GM19397 (cell line): ENCODE data around the gene SAMD3.
"Not testable (repeated sequence)": the region's sequence is repeated elsewhere in the genome, so short reads cannot be mapped to it uniquely, and the experiment has no call there.

Experiments used
- ATAC-seq: cut with Tn5 transposase; IDR thresholded peaks from one replicate; pipeline ENCODE4 v1.9.1; 2021; ENCODE audit warnings: mild to moderate bottlenecking, moderate library complexity; ENCODE audit not compliant: unreplicated experiment

SAMD3 gene

GRCh38 chr6:130138116-130138908, 84.4 kb downstream of the SAMD3 start:
- ATAC-seq, result peak; percentile 64

DNA sequence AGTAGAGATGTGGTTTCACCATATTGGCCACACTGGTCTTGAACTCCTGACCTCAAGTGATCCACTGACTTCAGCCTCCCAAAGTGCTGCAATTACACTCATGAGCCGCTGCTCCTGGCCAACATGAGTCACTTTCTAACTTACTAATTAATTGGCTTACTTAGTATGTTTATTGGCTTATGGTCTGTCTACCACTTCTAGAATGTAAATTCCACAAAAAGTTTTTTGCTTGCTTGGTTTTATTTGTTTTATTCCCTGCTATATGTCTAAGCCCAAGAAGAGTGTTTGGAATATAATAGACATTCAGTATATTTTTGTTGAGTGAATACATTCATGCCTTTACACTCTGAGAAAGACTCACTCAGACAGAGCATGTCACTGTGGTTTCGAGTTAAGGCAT, 86.0 kb downstream of the SAMD3 start:
- ATAC-seq, result no peak

GRCh38 chr6:130134582-130134981, 88.2 kb downstream of the SAMD3 start:
- ATAC-seq, result no peak

GRCh38 chr6:130132286-130132701, 90.5 kb downstream of the SAMD3 start:
- peak; percentile 82 for ATAC-seq

DNA sequence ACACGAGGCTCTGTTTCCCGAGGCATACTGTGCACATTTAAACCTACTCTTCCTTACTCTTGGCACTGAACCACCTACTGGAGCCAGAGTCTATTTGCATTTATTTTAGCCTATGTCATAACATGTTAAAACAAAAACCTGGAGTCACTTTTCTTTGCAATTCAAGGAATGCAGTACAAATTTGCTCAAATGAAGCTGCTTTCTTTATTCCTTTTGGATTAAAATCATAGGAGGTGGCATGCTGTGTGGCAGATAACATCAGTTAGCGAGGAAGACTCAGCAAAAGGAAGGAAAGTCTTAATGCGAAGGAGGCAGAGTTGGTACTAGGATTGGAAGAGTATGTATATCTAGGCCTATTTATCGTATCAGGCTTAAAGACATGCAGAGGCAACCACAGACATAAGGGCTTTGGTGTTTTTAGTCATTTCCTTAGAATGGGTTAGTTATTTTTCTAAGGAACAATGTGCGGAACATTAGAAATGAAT, 92.9 kb downstream of the SAMD3 start:
- ATAC-seq, result no peak

- ATAC-seq, result no peak
These were observed 94.4 kb downstream of the SAMD3 start for GRCh38 chr6:130128326-130128725.

DNA sequence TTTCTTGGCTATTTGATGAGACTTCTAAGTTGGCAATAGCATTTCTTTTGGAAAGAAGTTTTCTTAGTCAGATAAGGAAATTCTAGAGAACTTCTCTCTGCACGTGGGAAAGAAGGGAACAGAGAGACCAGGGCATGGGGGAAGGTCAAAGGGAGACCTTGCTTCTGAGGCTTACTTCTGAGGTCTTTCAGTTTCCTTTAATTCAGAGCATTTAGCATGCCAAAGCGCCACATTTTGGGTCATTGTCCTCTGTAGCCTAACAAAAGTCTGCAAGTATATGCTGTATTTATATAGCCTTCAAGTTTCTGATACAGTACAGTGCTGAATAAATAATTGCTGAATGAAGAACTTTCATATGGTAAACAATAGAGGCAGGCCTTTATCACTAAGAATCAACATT, 95.6 kb downstream of the SAMD3 start:
- ATAC-seq, result no peak

- ATAC-seq, result no peak
These were observed 100.5 kb downstream of the SAMD3 start for GRCh38 chr6:130122243-130122642.

DNA sequence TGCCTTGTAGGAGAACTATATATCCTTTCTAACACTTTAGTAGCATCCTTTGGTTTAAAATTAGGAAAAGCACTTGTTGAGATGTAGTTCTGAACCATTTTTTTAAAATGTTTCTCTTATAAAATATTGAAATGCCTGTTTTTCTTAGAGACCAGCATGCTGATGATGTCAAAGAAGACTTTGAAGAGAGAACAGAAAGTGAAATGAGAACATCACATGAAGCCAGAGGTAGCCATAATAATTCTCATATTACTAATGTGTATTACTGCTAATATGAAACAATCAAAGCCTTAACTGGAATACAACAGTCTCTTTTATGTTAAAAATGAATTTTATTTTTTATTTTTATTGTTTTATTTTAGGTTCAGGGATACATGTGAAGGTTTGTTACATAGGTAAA, 102.0 kb downstream of the SAMD3 start:
- no peak for ATAC-seq

- no peak for ATAC-seq
These were observed 103.5 kb downstream of the SAMD3 start for GRCh38 chr6:130119211-130119610.

GRCh38 chr6:130118236-130118635, 104.5 kb downstream of the SAMD3 start:
- no peak for ATAC-seq

DNA sequence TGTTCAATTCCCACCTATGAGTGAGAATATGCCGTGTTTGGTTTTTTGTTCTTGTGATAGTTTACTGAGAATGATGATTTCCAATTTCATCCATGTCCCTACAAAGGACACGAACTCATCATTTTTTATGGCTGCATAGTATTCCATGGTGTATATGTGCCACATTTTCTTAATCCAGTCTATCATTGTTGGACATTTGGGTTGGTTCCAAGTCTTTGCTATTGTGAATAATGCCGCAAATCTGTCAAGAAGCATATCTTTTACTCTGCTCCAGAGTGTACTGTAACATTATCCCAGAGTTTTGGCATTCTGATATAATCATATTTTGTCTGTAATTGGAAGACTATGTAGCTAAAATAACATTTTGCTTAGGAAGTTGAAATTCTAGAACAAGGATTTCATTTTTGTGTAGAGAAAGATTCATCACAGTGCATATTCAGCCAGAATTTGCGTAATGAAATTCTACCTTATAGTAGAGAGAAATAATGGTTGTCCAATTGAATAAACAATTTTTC, 105.5 kb downstream of the SAMD3 start:
- not testable (repeated sequence) for ATAC-seq

DNA sequence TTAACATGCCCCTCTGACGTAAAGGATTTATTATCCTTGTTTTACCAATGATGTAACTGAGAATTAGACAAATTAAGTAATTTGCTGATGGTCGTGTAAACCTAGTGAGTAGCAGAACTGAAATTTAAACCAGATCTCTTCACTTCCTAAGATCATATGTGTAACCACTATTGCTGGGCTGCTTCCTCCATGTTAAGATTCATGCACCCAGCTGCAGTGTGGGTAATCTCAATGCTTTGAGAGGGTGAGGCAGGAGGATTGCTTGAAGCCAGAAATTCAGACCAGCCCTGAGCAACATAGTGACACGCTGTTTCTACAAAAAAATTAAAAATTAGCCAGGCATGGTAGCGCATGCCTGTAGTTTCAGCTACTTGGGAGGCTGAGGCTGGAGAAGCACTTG, 106.5 kb downstream of the SAMD3 start:
- no peak for ATAC-seq

DNA sequence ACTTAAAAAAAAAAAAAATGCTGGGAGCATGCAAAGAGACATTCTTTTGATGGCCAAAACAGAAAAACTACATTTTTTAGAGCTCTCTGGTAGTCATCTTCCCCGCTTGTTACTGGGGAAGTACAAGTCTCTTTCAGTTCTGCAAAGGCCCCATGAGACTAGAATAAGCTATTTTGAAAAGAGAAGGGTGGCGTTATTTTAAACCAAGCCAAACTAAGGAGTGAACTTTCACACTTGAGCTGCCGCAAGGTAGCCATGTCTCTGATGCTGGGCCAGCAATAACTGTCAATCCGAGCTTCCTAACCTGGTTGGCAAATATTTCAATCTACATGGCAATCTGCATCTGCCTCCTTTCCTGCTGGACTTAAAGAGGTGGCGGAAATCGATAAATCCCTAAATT, 107.7 kb downstream of the SAMD3 start:
- peak; percentile 87 for ATAC-seq

DNA sequence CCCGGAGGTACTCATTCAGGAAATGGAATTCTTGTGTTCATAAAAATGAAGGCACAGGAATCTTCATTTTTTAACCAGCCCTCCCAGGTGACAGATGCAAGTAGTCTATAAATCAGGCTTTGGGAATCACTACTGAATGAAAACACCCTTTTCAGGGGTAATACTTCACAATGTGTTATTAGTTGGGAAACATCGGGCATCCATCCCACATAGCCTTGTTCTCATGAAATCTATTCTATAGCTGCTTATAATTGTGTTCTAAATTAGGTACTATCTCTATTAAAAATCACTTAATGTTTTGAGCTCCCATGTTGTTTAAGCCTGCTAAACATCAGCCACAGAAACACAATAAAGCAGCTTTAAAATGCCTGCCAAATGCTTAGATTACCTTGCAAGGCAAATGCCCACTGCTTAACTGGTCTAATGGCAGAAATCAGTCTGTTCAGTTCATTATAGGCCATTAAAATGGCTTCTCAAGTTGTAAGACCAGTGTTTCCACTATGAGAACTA, 109.5 kb downstream of the SAMD3 start:
- ATAC-seq, result no peak

GRCh38 chr6:130111031-130111430, 111.7 kb downstream of the SAMD3 start:
- ATAC-seq, result no peak

GRCh38 chr6:130107710-130108109, 115.0 kb downstream of the SAMD3 start:
- no peak for ATAC-seq

DNA sequence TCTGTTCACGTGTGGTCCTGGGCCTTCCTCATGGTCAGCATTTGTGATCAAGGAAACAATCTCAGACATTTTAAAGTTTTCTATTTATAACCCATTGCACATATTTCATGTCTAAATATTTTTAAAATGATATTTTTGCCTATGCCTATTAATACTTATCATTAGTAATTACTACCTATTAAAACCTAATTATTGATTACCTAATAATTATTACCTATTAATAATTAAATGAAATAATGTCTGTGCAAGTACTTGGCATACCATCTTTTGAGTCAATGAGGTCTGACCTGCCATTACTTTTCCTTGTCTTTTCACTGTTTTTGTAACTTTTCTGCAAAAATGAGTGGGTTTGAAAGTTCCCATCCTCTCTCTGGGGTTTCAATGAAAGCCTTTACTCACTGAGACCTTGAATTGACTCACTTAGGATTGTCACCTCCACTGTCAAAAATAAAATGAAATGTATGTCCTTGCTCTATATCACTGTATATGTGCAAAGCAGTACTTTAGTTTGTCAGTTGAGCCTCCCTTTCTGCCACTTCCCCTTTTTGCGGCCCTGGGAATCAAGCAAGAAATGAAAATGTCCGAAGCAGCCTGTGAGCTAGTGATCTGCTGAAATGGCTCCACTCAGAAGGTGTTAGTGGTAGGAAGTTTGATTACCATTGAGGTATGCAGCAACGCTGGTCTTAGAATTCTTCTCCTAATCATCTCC, 116.6 kb downstream of the SAMD3 start:
- peak; percentile 67 for ATAC-seq

GRCh38 chr6:130099119-130099518, 123.6 kb downstream of the SAMD3 start:
- no peak for ATAC-seq

GRCh38 chr6:130098317-130098716, 124.4 kb downstream of the SAMD3 start:
- no peak for ATAC-seq
